ENCODE measurements around the gene SOST.

GRCh38 chr17:43712397-43712796 lies 46.2 kb downstream of the SOST start:
- TF ChIP-seq POLR2A (IDR thresholded peaks at IDR 0.05): no peak
- TF ChIP-seq CTCF (IDR thresholded peaks at IDR 0.05): no peak

Measured in esophagus squamous epithelium (tissue), 4 donors.